Retinal pigment epithelial cell (primary cell): ENCODE data around the gene ISG20L2.
A peak's percentile ranks its signal among the peaks of the same experiment; 100 is the strongest.

ENCODE experiments used
- DNase-seq: peaks from one replicate; pipeline ENCODE4 v3.0.0-alpha.2; 2010; ENCODE audit warnings: low read depth
- H3K4me3 ChIP-seq: 2 replicates; pipeline ENCODE4 v1.5.1; 2011; ENCODE audit warnings: mild to moderate bottlenecking, low read length, control low read depth, moderate library complexity
- CTCF ChIP-seq: conservative IDR thresholded peaks from 2 replicates; pipeline ENCODE4 v1.5.1; 2011; ENCODE audit warnings: low read depth, low read length, control low read depth, inconsistent platforms

ISG20L2 gene

GRCh38 chr1:156743367-156744302, 15.1 kb upstream of the ISG20L2 start:
- no peak for TF ChIP-seq CTCF
- no peak for DNase-seq
- no peak overlapping the region for H3K4me3 ChIP-seq

GRCh38 chr1:156742801-156743200, 14.2 kb upstream of the ISG20L2 start:
- no peak for DNase-seq
- H3K4me3 ChIP-seq, result no peak overlapping the region
- no peak for TF ChIP-seq CTCF

- no peak for TF ChIP-seq CTCF
- H3K4me3 ChIP-seq, result no peak overlapping the region
- DNase-seq, result no peak
Measured at GRCh38 chr1:156742017-156742416, 13.5 kb upstream of the ISG20L2 start.

- H3K4me3 ChIP-seq, result peak overlapping the region; percentile 30
- TF ChIP-seq CTCF, result no peak
Measured at GRCh38 chr1:156741481-156741983, 13.0 kb upstream of the ISG20L2 start.

GRCh38 chr1:156740741-156741480, 12.3 kb upstream of the ISG20L2 start, which contains the start of gene MRPL24:
Gene MRPL24, minus strand, starts transcription at chr1:156741088. Its CDS starts 2,384 bp downstream, at chr1:156738704.
- H3K4me3 ChIP-seq, result peak within 1 kb of the TSS; percentile 89
- peak; percentile 98 for DNase-seq
- TF ChIP-seq CTCF, result no peak

More at GRCh38 chr1:156741481-156741983, 13.0 kb upstream of the ISG20L2 start:
- no peak for DNase-seq

- H3K4me3 ChIP-seq, result peak overlapping the region; percentile 89
- DNase-seq, result no peak
- TF ChIP-seq CTCF, result no peak
Measured at GRCh38 chr1:156740237-156740740, 11.7 kb upstream of the ISG20L2 start.
